ENCODE measurements around the gene RXRA.

The RXRA gene

GRCh38 chr9:134325813-134326723, at the start of gene RXRA:
RXRA (plus strand) TSS chr9:134326455; CDS start chr9:134326632, 177 bp downstream.
- peak; percentile 67 for DNase-seq

- DNase-seq = no peak
These were observed 48.0 kb upstream of the RXRA start for GRCh38 chr9:134278286-134278685.

GRCh38 chr9:134278974-134279640, 47.1 kb upstream of the RXRA start:
- DNase-seq = no peak

- no peak for DNase-seq
These were observed 44.1 kb upstream of the RXRA start for GRCh38 chr9:134282138-134282650.

- DNase-seq = no peak
These were observed 43.1 kb upstream of the RXRA start for GRCh38 chr9:134283111-134283515.

GRCh38 chr9:134283692-134284265, 42.5 kb upstream of the RXRA start:
- no peak for DNase-seq

- DNase-seq = no peak
These were observed 42.0 kb upstream of the RXRA start for GRCh38 chr9:134284273-134284672.

GRCh38 chr9:134284741-134285140, 41.5 kb upstream of the RXRA start:
- DNase-seq = no peak

- no peak for DNase-seq
These were observed 40.9 kb upstream of the RXRA start for GRCh38 chr9:134285215-134285845.

GRCh38 chr9:134286471-134287245, 39.6 kb upstream of the RXRA start:
- no peak for DNase-seq

- DNase-seq = no peak
These were observed 38.4 kb upstream of the RXRA start for GRCh38 chr9:134287591-134288491.

- DNase-seq = no peak
These were observed 37.5 kb upstream of the RXRA start for GRCh38 chr9:134288746-134289145.

GRCh38 chr9:134289241-134289875, 36.9 kb upstream of the RXRA start:
- no peak for DNase-seq

GRCh38 chr9:134290603-134291451, 35.4 kb upstream of the RXRA start:
- DNase-seq = no peak

GRCh38 chr9:134291452-134291881, 34.8 kb upstream of the RXRA start:
- no peak for DNase-seq

- no peak for DNase-seq
These were observed 34.0 kb upstream of the RXRA start for GRCh38 chr9:134291961-134292871.

GRCh38 chr9:134293031-134293521, 33.2 kb upstream of the RXRA start:
- no peak for DNase-seq

- no peak for DNase-seq
These were observed 32.6 kb upstream of the RXRA start for GRCh38 chr9:134293611-134294152.
